Stomach smooth muscle (tissue), 2 donors: Measurements from ENCODE around the gene POLR3H.
A peak's percentile ranks its signal among the peaks of the same experiment; 100 is the strongest.
"Not testable (repeated sequence)": the region's sequence is repeated elsewhere in the genome, so short reads cannot be mapped to it uniquely, and the experiment has no call there.

Experiments used
- H3K27ac ChIP-seq: one replicate; pipeline ENCODE4 v1.7.0; 2013; ENCODE audit warnings: mild to moderate bottlenecking, low read length, inconsistent platforms
- H3K27me3 ChIP-seq, 2 donors: one replicate each; pipeline ENCODE4 v1.7.0; 2013; ENCODE audit warnings: low read length in 2 of 2; ENCODE audit not compliant: insufficient read depth in 2 of 2, control insufficient read depth in 1 of 2
- H3K36me3 ChIP-seq, 2 donors: one replicate each; pipeline ENCODE4 v1.7.0; 2013; ENCODE audit warnings: low read length in 2 of 2; ENCODE audit not compliant: control insufficient read depth in 2 of 2, insufficient read depth in 2 of 2
- H3K4me1 ChIP-seq: one replicate; pipeline ENCODE4 v1.7.0; 2013; ENCODE audit warnings: low read length; ENCODE audit not compliant: control insufficient read depth, insufficient read depth
- H3K4me3 ChIP-seq, 2 donors: one replicate each; pipeline ENCODE4 v1.7.0; 2013; ENCODE audit warnings: low read length in 2 of 2
- H3K9ac ChIP-seq, 2 donors: one replicate each; pipeline ENCODE4 v1.7.0; 2013; ENCODE audit warnings: low read length in 2 of 2, mild to moderate bottlenecking in 1 of 2
- H3K9me3 ChIP-seq, 2 donors: one replicate each; pipeline ENCODE4 v1.7.0; 2013; ENCODE audit warnings: low read length in 2 of 2; ENCODE audit not compliant: control insufficient read depth in 2 of 2
- donor health status: healthy.
- donor health status: Pancreatic carcinoma.

Gene POLR3H

GRCh38 chr22:41543854-41544670, at the start of gene POLR3H:
Gene POLR3H, minus strand, starts transcription at chr22:41544470. Its CDS starts 369 bp downstream, at chr22:41544101.
- peaks cover 3 to 12% of the 10 kb centered on the region in 2 donors for H3K36me3 ChIP-seq
- peak within 1 kb of the TSS; percentile 86 to 88 for H3K4me3 ChIP-seq
- no peaks in the 10 kb centered on the region for H3K9me3 ChIP-seq
- H3K9ac ChIP-seq = peak within 1 kb of the TSS; percentile 82 to 84
- peaks cover 20% of the 10 kb centered on the region for H3K4me1 ChIP-seq
- peak within 1 kb of the TSS; percentile 84 for H3K27ac ChIP-seq
- H3K27me3 ChIP-seq = no peaks in the 10 kb centered on the region

- peaks cover 14% of the 10 kb centered on the region for H3K4me1 ChIP-seq
- not testable (repeated sequence) for H3K9me3 ChIP-seq, H3K4me3 ChIP-seq, H3K36me3 ChIP-seq, H3K27ac ChIP-seq, H3K27me3 ChIP-seq, H3K9ac ChIP-seq
These were observed 49.2 kb upstream of the POLR3H start for GRCh38 chr22:41593336-41593960.

- Histone ChIP-seq H3K4me1 (peaks cover 11% of the 10 kb centered on the region), H3K36me3 (peaks cover 3 to 4% of the 10 kb centered on the region in 2 donors), H3K27ac (peak within 1 kb of the TSS; percentile 58), H3K4me3 (peak within 1 kb of the TSS; percentile 95 to 97), H3K9me3 (no peaks in the 10 kb centered on the region), H3K27me3 (no peaks in the 10 kb centered on the region), H3K9ac (peak within 1 kb of the TSS; percentile 81 to 86)
These were observed 45.3 kb upstream of the POLR3H start, which contains the start of gene PMM1 for GRCh38 chr22:41589391-41590241. Gene PMM1, minus strand, starts transcription at chr22:41589840. Its CDS starts 35 bp downstream, at chr22:41589805.

GRCh38 chr22:41587347-41587723, 43.1 kb upstream of the POLR3H start:
- no peak overlapping the region for H3K4me3 ChIP-seq
- no peaks in the 10 kb centered on the region for H3K9me3 ChIP-seq
- H3K9ac ChIP-seq = no peak overlapping the region
- no peak overlapping the region for H3K27ac ChIP-seq
- H3K27me3 ChIP-seq = no peaks in the 10 kb centered on the region
- peaks cover 11% of the 10 kb centered on the region for H3K4me1 ChIP-seq
- H3K36me3 ChIP-seq = peaks cover 10 to 19% of the 10 kb centered on the region in 2 donors

GRCh38 chr22:41585898-41586297, 41.6 kb upstream of the POLR3H start:
- H3K27me3 ChIP-seq = no peaks in the 10 kb centered on the region
- peaks cover 10 to 22% of the 10 kb centered on the region in 2 donors for H3K36me3 ChIP-seq
- no peak overlapping the region for H3K4me3 ChIP-seq
- H3K4me1 ChIP-seq = peaks cover 11% of the 10 kb centered on the region
- no peak overlapping the region for H3K27ac ChIP-seq
- no peak overlapping the region for H3K9ac ChIP-seq
- no peaks in the 10 kb centered on the region for H3K9me3 ChIP-seq

GRCh38 chr22:41584881-41585280, 40.6 kb upstream of the POLR3H start:
- H3K9me3 ChIP-seq = no peaks in the 10 kb centered on the region
- H3K4me3 ChIP-seq = no peak overlapping the region
- H3K9ac ChIP-seq = no peak overlapping the region
- no peaks in the 10 kb centered on the region for H3K27me3 ChIP-seq
- H3K36me3 ChIP-seq = peaks cover 14 to 22% of the 10 kb centered on the region in 2 donors
- peaks cover 11% of the 10 kb centered on the region for H3K4me1 ChIP-seq
- H3K27ac ChIP-seq = no peak overlapping the region

- Histone ChIP-seq H3K9me3 (no peaks in the 10 kb centered on the region), H3K36me3 (peaks cover 27 to 32% of the 10 kb centered on the region in 2 donors), H3K27ac (no peak overlapping the region), H3K4me3 (no peak overlapping the region), H3K9ac (no peak overlapping the region), H3K4me1 (no peaks in the 10 kb centered on the region), H3K27me3 (no peaks in the 10 kb centered on the region)
These were observed 38.4 kb upstream of the POLR3H start for GRCh38 chr22:41582694-41583093.

GRCh38 chr22:41579997-41580355, 35.7 kb upstream of the POLR3H start:
- Histone ChIP-seq H3K4me3 (no peak overlapping the region), H3K4me1 (peaks cover 7% of the 10 kb centered on the region), H3K27ac (no peak overlapping the region), H3K9ac (no peak overlapping the region), H3K27me3 (no peaks in the 10 kb centered on the region), H3K36me3 (peaks cover 28 to 38% of the 10 kb centered on the region in 2 donors), H3K9me3 (no peaks in the 10 kb centered on the region)

- no peaks in the 10 kb centered on the region for H3K9me3 ChIP-seq
- no peak overlapping the region for H3K4me3 ChIP-seq
- no peak overlapping the region for H3K9ac ChIP-seq
- no peak overlapping the region for H3K27ac ChIP-seq
- H3K4me1 ChIP-seq = peaks cover 12% of the 10 kb centered on the region
- no peaks in the 10 kb centered on the region for H3K27me3 ChIP-seq
- H3K36me3 ChIP-seq = peaks cover 25 to 35% of the 10 kb centered on the region in 2 donors
These were observed 35.2 kb upstream of the POLR3H start for GRCh38 chr22:41579297-41579996.

- no peak overlapping the region for H3K9ac ChIP-seq
- H3K36me3 ChIP-seq = peaks cover 24 to 33% of the 10 kb centered on the region in 2 donors
- peaks cover 12% of the 10 kb centered on the region for H3K4me1 ChIP-seq
- no peaks in the 10 kb centered on the region for H3K9me3 ChIP-seq
- no peak overlapping the region for H3K4me3 ChIP-seq
- H3K27me3 ChIP-seq = no peaks in the 10 kb centered on the region
- no peak overlapping the region for H3K27ac ChIP-seq
These were observed 34.5 kb upstream of the POLR3H start for GRCh38 chr22:41578818-41579217.
